RWPE2 (cell line): ENCODE measurements around the gene IL9.

Experiments
- ATAC-seq: fragments of 200-7000 bp; cut with Tn5 transposase; 3 replicates; pipeline ENCODE4 v1.9.1; 2021; ENCODE audit warnings: low read depth
- DNase-seq: peaks from one replicate; pipeline ENCODE4 v3.0.0-alpha.2; 2020; ENCODE audit warnings: low spot score
- H3K27ac ChIP-seq: fragments of 450-650 bp; 2 replicates; pipeline ENCODE4 v1.5.1; 2017; ENCODE audit warnings: mild to moderate bottlenecking; ENCODE audit not compliant: poor library complexity, severe bottlenecking
- H3K27me3 ChIP-seq: fragments of 250-450 bp; sonication (Bioruptor Pico); 2 replicates; pipeline ENCODE4 v1.5.1; 2021; ENCODE audit warnings: mild to moderate bottlenecking, moderate library complexity; ENCODE audit not compliant: insufficient read depth, poor library complexity, severe bottlenecking
- H3K36me3 ChIP-seq: fragments of 250-450 bp; sonication (Bioruptor Pico); 2 replicates; pipeline ENCODE4 v1.5.1; 2020; ENCODE audit warnings: low read depth, mild to moderate bottlenecking, moderate library complexity
- H3K4me1 ChIP-seq: fragments of 250-450 bp; sonication (Bioruptor Pico); 2 replicates; pipeline ENCODE4 v1.5.1; 2021; ENCODE audit warnings: mild to moderate bottlenecking, moderate library complexity; ENCODE audit not compliant: insufficient read depth, poor library complexity, severe bottlenecking
- H3K4me3 ChIP-seq: fragments of 250-450 bp; sonication (Bioruptor Pico); 2 replicates; pipeline ENCODE4 v1.5.1; 2021; ENCODE audit warnings: mild to moderate bottlenecking, moderate library complexity; ENCODE audit not compliant: severe bottlenecking
- H3K9me3 ChIP-seq: fragments of 250-450 bp; sonication (Bioruptor Pico); 2 replicates; pipeline ENCODE4 v1.5.1; 2021; ENCODE audit warnings: mild to moderate bottlenecking, moderate library complexity; ENCODE audit not compliant: severe bottlenecking
- CTCF ChIP-seq: fragments of 450-650 bp; IDR thresholded peaks from one replicate; pipeline ENCODE4 v1.5.1; 2017; ENCODE audit warnings: mild to moderate bottlenecking, moderate library complexity; ENCODE audit not compliant: poor library complexity, severe bottlenecking

IL9 gene

GRCh38 chr5:135905144-135905543, 9.5 kb upstream of the IL9 start:
- Histone ChIP-seq H3K36me3 (no peaks in the 10 kb centered on the region), H3K27me3 (peaks cover 24% of the 10 kb centered on the region), H3K9me3 (no peaks in the 10 kb centered on the region), H3K27ac (no peak overlapping the region), H3K4me3 (no peak overlapping the region), H3K4me1 (no peaks in the 10 kb centered on the region)
- TF ChIP-seq CTCF, result no peak
- ATAC-seq (no peak), DNase-seq (no peak)

- H3K4me1 ChIP-seq, result no peaks in the 10 kb centered on the region
- no peaks in the 10 kb centered on the region for H3K36me3 ChIP-seq
- H3K4me3 ChIP-seq, result no peak overlapping the region
- no peak for TF ChIP-seq CTCF
- H3K9me3 ChIP-seq, result no peaks in the 10 kb centered on the region
- H3K27ac ChIP-seq, result no peak overlapping the region
- H3K27me3 ChIP-seq, result peaks cover 19% of the 10 kb centered on the region
- ATAC-seq (no peak), DNase-seq (no peak)
Measured at GRCh38 chr5:135901633-135902032, 6.0 kb upstream of the IL9 start.

- DNase-seq (no peak), ATAC-seq (no peak)
- TF ChIP-seq CTCF, result no peak
- Histone ChIP-seq H3K36me3 (no peaks in the 10 kb centered on the region), H3K4me3 (no peak overlapping the region), H3K27me3 (peaks cover 17% of the 10 kb centered on the region), H3K4me1 (no peaks in the 10 kb centered on the region), H3K9me3 (no peaks in the 10 kb centered on the region), H3K27ac (no peak overlapping the region)
Measured at GRCh38 chr5:135900276-135900675, 4.6 kb upstream of the IL9 start.

GRCh38 chr5:135898651-135899050, 3.0 kb upstream of the IL9 start:
- no peak for TF ChIP-seq CTCF
- ATAC-seq, result no peak
- no peak for DNase-seq
- Histone ChIP-seq H3K4me1 (no peaks in the 10 kb centered on the region), H3K27ac (no peak overlapping the region), H3K36me3 (no peaks in the 10 kb centered on the region), H3K4me3 (no peak overlapping the region), H3K9me3 (no peaks in the 10 kb centered on the region), H3K27me3 (peaks cover 17% of the 10 kb centered on the region)

GRCh38 chr5:135894789-135895188, 852 bp downstream of the IL9 start:
- Histone ChIP-seq H3K4me3 (no peak overlapping the region), H3K27ac (no peak overlapping the region), H3K4me1 (no peaks in the 10 kb centered on the region), H3K36me3 (no peaks in the 10 kb centered on the region), H3K27me3 (peaks cover 8% of the 10 kb centered on the region), H3K9me3 (no peaks in the 10 kb centered on the region)
- DNase-seq (no peak), ATAC-seq (no peak)
- no peak for TF ChIP-seq CTCF
